COLO668 (cell line): ENCODE measurements around the gene KCNIP1.

Experiments used
- DNase-seq: peaks from one replicate; lab custom pipeline; 2025; ENCODE audit not compliant: unreplicated experiment; lab: John Stamatoyannopoulos, UW

Gene KCNIP1

GRCh38 chr5:170508036-170508435, 4.2 kb downstream of the KCNIP1 start:
- no peak for DNase-seq

GRCh38 chr5:170508660-170509347, 5.0 kb downstream of the KCNIP1 start:
- DNase-seq, result no peak

- no peak for DNase-seq
Observed at GRCh38 chr5:170509348-170509660, 5.5 kb downstream of the KCNIP1 start.

DNA sequence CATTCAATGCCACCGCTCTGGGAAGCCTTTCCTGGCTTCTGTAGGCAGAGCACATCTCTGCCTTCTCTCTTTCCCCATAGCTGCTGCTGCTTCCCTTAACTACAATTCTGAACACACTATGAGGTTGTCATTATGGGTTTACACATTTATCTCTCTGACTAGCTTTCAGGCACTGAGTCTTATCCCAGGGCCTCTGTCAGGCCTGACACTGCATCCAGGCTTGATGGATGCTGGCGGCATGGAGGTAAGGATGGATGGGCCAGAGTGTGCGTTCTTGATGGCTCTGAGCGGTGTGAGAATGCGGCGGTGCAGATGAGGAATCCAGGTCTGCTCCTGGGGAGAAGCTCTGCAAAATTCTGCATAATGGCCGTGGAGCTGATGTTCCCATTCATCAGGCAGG, 6.3 kb downstream of the KCNIP1 start:
- DNase-seq, result no peak

- DNase-seq, result no peak
Observed at GRCh38 chr5:170510559-170510958, 6.7 kb downstream of the KCNIP1 start.

DNA sequence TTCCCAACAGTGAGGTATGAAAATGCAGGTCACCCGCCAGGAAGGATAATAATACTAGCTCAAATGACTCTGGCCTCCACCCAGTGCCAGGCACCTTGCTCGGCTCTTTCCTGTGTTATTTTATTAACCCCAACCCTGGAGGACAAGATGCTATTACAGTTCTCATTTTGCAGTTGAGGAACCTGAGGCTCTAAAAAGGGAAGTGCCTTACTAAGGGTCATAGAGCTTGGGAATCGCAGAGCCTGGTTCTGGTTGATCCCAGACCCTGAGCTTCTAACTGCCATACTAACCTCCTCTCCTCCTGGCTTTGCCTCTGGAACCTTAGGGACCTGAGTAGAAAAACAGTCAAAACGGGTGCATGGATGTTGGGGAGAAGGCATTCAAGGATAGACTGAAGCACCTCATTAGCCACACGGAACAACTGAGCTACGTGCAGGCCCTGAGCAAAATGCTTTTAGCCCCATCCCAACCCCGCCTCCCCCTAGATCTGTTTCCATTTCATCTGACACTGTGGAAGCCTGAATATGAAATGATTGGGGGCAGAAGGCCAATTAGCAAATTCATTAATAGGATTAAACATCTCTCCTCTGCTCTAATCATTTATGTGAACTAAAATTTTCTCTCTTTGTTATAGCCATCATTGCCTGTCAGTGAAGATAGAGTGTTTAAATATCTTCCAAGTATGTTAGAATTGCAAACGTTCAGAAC, 7.9 kb downstream of the KCNIP1 start:
- no peak for DNase-seq

- DNase-seq, result no peak
Observed at GRCh38 chr5:170513856-170514525, 10.2 kb downstream of the KCNIP1 start.

GRCh38 chr5:170517411-170517810, 13.6 kb downstream of the KCNIP1 start:
- no peak for DNase-seq

DNA sequence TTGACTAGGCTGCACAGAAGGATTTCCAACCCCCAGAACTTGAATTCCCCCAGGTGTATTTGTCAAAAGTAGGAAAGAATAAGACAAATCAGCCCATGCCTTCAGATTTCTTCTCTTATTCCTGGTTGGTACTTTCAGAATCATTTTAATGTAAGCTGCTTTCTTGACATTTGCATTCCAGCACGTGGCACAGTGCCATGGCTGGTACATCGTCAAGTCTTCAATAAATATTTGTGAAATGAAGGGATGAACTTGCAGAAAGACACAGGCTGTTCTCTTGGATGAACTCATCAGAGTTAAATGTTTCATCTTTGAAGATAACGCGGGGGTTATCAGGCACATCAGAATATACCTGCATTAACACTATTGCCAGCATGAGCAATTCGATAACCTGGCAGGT, 14.5 kb downstream of the KCNIP1 start:
- DNase-seq, result no peak

- DNase-seq, result no peak
Observed at GRCh38 chr5:170519549-170519948, 15.7 kb downstream of the KCNIP1 start.

DNA sequence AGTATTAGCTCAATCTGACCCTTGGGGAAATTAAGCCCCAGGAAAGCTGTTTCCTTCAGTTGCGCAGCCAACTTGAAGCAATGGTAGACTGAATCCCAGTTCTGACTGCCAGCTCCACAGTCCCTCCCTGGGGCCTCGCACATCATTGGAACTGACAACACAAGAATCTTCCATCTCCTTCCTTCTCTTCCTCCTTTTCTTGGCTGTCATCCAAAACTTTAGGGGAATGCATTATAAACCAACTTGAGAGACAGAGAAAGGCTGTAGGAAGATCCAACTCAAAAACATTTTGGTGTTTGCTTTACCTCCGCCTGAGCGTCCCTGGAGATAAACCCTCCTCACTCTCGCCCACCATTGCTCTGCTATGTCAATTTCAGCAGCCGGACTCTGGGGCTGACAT, 16.6 kb downstream of the KCNIP1 start:
- DNase-seq, result no peak

GRCh38 chr5:170522211-170523141, 18.7 kb downstream of the KCNIP1 start:
- DNase-seq, result no peak

DNA sequence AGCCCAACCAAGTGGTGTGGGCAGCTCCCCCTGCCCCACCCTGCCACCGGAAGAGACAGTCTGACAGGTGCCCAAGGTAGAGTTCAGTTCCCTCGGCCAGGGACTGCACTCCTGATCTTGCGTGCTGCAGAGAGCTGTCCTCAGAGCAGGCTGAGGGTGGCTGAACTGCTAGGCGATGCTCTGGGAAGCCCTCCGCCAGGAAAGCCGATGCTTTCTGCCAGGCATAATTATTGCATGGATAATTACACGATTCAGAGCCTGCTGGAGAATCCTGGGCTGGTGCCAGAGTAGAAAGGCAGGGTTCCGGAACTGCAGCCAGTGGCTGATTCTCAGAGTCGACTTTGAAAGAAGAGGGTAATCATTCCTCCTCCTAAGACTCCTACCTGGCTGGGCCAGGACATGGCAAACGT, 19.3 kb downstream of the KCNIP1 start:
- no peak for DNase-seq

DNA sequence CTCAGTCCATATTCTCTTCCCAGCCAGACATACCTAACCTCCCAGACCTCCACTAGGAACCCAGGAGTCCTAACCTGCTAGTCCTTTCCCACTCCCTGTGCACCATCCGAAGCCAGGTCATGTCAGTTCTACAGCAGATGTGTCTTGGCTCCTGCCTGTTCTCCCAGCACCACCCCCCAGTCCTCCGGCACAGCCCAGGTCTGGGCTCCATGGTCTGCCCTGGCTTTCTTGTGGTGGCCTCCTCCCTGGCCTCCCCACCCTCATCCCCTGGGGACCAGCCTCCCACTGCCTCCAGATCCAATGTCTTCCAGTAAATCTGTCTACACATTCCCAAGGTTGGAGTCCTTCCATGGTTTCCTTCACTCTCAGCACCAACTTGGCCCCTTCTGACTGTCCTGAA, 20.0 kb downstream of the KCNIP1 start:
- no peak for DNase-seq

- no peak for DNase-seq
Observed at GRCh38 chr5:170524576-170524975, 20.8 kb downstream of the KCNIP1 start.

DNA sequence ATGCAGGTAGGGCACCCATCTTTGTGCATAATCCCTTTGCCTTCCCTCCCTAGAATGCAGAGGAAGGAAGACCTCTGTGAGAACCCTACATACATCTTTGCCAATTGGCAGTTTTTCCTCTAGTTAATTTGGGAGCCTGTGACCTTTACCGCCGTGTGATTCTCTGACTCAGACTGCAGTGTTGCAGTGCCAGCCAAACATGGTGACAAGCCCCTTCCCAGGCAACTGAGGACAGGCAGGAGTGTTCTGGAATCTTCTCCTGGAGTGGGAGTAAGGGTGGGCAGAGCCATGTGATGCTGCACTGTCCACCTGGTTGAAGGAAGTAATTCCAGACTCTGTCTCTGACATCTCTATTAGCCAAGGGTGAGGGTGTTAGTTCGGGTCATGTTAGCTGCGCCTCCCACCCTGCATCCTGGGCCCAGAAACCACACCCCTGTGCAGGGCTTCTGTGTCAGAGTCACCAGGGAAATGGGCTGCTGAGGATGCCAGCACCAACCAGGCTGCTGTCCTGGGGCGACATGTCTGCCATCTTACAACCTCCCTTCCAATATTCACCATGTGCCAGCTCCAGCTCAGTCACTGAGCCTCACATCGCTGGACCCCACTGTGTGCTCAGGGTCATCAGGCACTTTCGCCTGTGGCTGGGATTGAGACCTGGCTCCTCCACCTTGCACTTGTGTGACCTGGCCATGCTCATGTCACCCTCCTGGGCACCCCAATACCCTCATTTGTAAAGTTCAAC, 21.8 kb downstream of the KCNIP1 start:
- no peak for DNase-seq

GRCh38 chr5:170527991-170528390, 24.2 kb downstream of the KCNIP1 start:
- no peak for DNase-seq

DNA sequence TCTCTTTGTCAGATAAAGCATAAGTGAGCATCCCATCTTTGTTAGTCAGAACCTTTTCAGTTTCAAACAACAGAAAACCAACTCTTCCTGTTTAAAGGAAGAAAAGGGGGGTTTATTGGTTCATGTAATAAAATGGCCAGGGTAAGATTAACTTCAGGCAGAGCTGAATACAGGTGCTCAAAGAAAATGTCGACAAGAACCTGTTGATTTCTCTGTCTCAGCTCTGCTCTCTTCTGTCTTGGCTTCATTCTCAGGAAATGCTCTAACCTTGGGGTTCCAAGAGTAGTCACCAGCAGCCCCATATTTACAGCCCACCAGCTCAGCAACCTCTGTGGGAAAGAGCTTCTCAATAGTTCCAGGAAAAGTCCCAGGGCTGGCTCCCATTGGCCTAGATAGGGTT, 25.2 kb downstream of the KCNIP1 start:
- DNase-seq, result no peak

GRCh38 chr5:170532935-170533334, 29.1 kb downstream of the KCNIP1 start:
- no peak for DNase-seq

- DNase-seq, result no peak
Observed at GRCh38 chr5:170533383-170533782, 29.6 kb downstream of the KCNIP1 start.

- DNase-seq, result no peak
Observed at GRCh38 chr5:170534177-170534576, 30.4 kb downstream of the KCNIP1 start.
